A549 (cell line): ENCODE results near the gene CNTN2. TPM values are rescaled to one million over a fixed set of nuclear protein-coding genes. Genes with fewer than 3 reads are reported as not detected.

ENCODE experiments used
- ATAC-seq, 2 experiments: fragments of 200-7000 bp in 1 of 2; fragments of >200 bp in 1 of 2; cut with Nextera tagmentation in 1 of 2; cut with Tn5 transposase in 1 of 2; 3 replicates each; pipeline versions ENCODE4 v1.8.0 to v1.9.1; 2018 to 2020; ENCODE audit warnings: mild to moderate bottlenecking in 1 of 2, moderate library complexity in 1 of 2
- CTCF ChIA-PET: fragments of 300-600 bp; sonication (Branson Sonifier 250); formaldehyde crosslinking; extraction: SDS; loops from one replicate; lab custom pipeline; 2021; ENCODE audit warnings: antibody characterized with exemption, inconsistent platforms; lab: Yijun Ruan, JAX
- POLR2A ChIA-PET: fragments of 350-600 bp; formaldehyde crosslinking; extraction: SDS; loops from one replicate; lab custom pipeline; 2021; ENCODE audit warnings: antibody characterized with exemption, inconsistent platforms; lab: Yijun Ruan, JAX
- DNase-seq, 2 experiments: peaks; one replicate each; pipeline versions ENCODE4 v3.0.0 to v3.0.0-alpha.2; 2011 to 2016; ENCODE audit warnings: low read depth in 1 of 2, low spot score in 1 of 2
- FAIRE-seq: peaks from 2 replicates; lab custom pipeline; 2011; peaks lifted over from hg19 to GRCh38; lab: Jason Lieb, UNC
- H3K27ac ChIP-seq, 2 experiments: fragments of >200 bp; sonication (Bioruptor Twin); formaldehyde crosslinking; 3 replicates each; pipeline ENCODE4 v1.5.1; 2016 to 2017
- H3K4me1 ChIP-seq: fragments of >200 bp; sonication (Bioruptor Twin); formaldehyde crosslinking; 3 replicates; pipeline ENCODE4 v1.6.1; 2016
- H3K4me2 ChIP-seq: fragments of >200 bp; sonication (Bioruptor Twin); formaldehyde crosslinking; 3 replicates; pipeline ENCODE4 v1.6.1; 2016
- H3K4me3 ChIP-seq: fragments of >200 bp; sonication (Bioruptor Twin); formaldehyde crosslinking; 3 replicates; pipeline ENCODE4 v1.5.1; 2016
- H3K9me3 ChIP-seq: fragments of >200 bp; sonication (Bioruptor Twin); formaldehyde crosslinking; 3 replicates; pipeline ENCODE4 v1.6.1; 2016
- CBX2 ChIP-seq: fragments of 200-600 bp; sonication (generic); IDR thresholded peaks from 2 replicates; pipeline ENCODE4 v1.6.1; 2016; ENCODE audit warnings: low read depth, mild to moderate bottlenecking, borderline replicate concordance
- CBX8 ChIP-seq: fragments of 200-600 bp; sonication (generic); IDR thresholded peaks from 2 replicates; pipeline ENCODE4 v1.6.1; 2016
- EHF ChIP-seq: fragments of 250-450 bp; sonication (Bioruptor Pico); IDR thresholded peaks from 2 replicates; pipeline ENCODE4 v1.5.0; 2020; ENCODE audit warnings: mild to moderate bottlenecking
- FOXS1 ChIP-seq: fragments of 250-450 bp; sonication (Bioruptor Pico); IDR thresholded peaks from 2 replicates; pipeline ENCODE4 v1.5.0; 2020; ENCODE audit warnings: mild to moderate bottlenecking, moderate library complexity
- HDAC2 ChIP-seq: fragments of 200-600 bp; sonication (generic); IDR thresholded peaks from 2 replicates; pipeline ENCODE4 v1.6.1; 2016
- JUNB ChIP-seq: fragments of >200 bp; sonication (Bioruptor Twin); formaldehyde crosslinking; IDR thresholded peaks from 2 replicates; pipeline ENCODE4 v1.6.1; 2016
- NFE2L2 ChIP-seq: fragments of 150-350 bp; conservative IDR thresholded peaks from 2 replicates; pipeline ENCODE4 v1.6.1; 2014; ENCODE audit warnings: low read length
- POLR2AphosphoS2 ChIP-seq: conservative IDR thresholded peaks from 2 replicates; pipeline ENCODE4 v1.6.1; 2012; ENCODE audit warnings: low read length, improper control_type of control experiment, inconsistent platforms
- RCOR1 ChIP-seq: fragments of 150-350 bp; IDR thresholded peaks from 2 replicates; pipeline ENCODE4 v1.6.1; 2014; ENCODE audit warnings: antibody characterized with exemption, low read length, low read depth
- RFX5 ChIP-seq: fragments of 450-650 bp; IDR thresholded peaks from 2 replicates; pipeline ENCODE4 v1.7.1; 2014; ENCODE audit warnings: antibody characterized with exemption, mild to moderate bottlenecking, moderate library complexity
- SMC3 ChIP-seq: fragments of >200 bp; sonication (Bioruptor Twin); formaldehyde crosslinking; IDR thresholded peaks from 3 replicates; pipeline ENCODE4 v1.6.1; 2018; ENCODE audit warnings: inconsistent platforms
- SREBF2 ChIP-seq: fragments of 450-650 bp; IDR thresholded peaks from 2 replicates; pipeline ENCODE4 v1.6.1; 2014; ENCODE audit warnings: mild to moderate bottlenecking, moderate library complexity
- WGBS: methylation state at CpG from one replicate; pipeline ENCODE4 v1.1.6; 2017; ENCODE audit errors: missing lambda C conversion rate; 5-methylcytosine and 5-hydroxymethylcytosine counted together
- polyA plus RNA-seq, 4 experiments: library from polyadenylated mRNA; depleted of rRNA in 3 of 4; stranded (reverse); fragments of >200 nt; fragmentation: RNase III in 1 of 4; extraction: RNeasy Plus Mini Kit Qiagen cat#74134 plus additional on column Dnase treatment in 1 of 4; gene quantifications; 2 replicates in 3 of 4; 3 replicates in 1 of 4; pipeline ENCODE4 v1.2.3, GENCODE V29; 2011 to 2017
- TF ChIP-seq, protein P1 (sequence below): IDR thresholded peaks from 2 replicates; pipeline ENCODE4 v1.6.1; 2012
- TF ChIP-seq, protein P2 (sequence below): fragments of 250-450 bp; sonication (Bioruptor Pico); IDR thresholded peaks from 2 replicates; pipeline ENCODE4 v1.5.0; 2021; ENCODE audit warnings: mild to moderate bottlenecking, moderate library complexity, borderline replicate concordance
- TF ChIP-seq, protein P3 (sequence below): fragments of 250-450 bp; sonication (Bioruptor Pico); IDR thresholded peaks from 2 replicates; pipeline ENCODE4 v1.5.0; 2020; ENCODE audit warnings: low read depth, mild to moderate bottlenecking, moderate library complexity
- TF ChIP-seq, protein P4 (sequence below): fragments of 450-650 bp; IDR thresholded peaks from 2 replicates; pipeline ENCODE4 v1.6.1; 2014; ENCODE audit warnings: antibody characterized with exemption
- TF ChIP-seq, protein P5 (sequence below): fragments of 150-350 bp; IDR thresholded peaks from 2 replicates; pipeline ENCODE4 v1.6.1; 2014; ENCODE audit warnings: low read depth, mild to moderate bottlenecking, low read length
- TF ChIP-seq, protein P6 (sequence below): fragments of >200 bp; sonication (Bioruptor Twin); formaldehyde crosslinking; IDR thresholded peaks from 3 replicates; pipeline ENCODE4 v1.6.1; 2016

CNTN2 gene
- polyA plus RNA-seq, 2 of the 4 experiments (the other 2 are of a cell fraction), result not detected

DNA sequence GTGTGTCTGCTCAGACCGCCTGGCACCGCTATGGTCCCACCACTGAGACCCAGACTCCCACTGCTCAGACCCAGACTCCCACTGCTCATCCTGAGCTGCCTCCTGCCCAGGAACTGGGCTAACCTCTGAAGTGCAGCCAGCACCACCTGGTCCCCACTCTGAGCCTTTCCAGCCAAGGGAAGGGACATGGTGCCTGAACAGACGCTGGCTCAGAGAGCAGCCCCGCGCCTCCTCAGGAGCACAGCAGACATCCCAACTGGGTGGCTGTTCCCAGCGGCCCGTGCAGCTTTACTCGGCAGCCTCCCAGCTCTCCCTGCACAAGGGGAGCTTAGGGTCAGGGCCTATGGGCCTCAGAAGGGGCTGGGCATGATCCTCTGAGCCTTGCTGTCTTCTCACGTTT lies 27.8 kb upstream of the CNTN2 start:
- Histone ChIP-seq H3K27ac (no peak overlapping the region), H3K4me1 (no peaks in the 10 kb centered on the region), H3K4me2 (no peak overlapping the region), H3K9me3 (no peaks in the 10 kb centered on the region), H3K4me3 (no peak overlapping the region)
- DNase-seq (no peak), ATAC-seq (no peak), FAIRE-seq (no peak)
- TF ChIP-seq, protein P1, sequence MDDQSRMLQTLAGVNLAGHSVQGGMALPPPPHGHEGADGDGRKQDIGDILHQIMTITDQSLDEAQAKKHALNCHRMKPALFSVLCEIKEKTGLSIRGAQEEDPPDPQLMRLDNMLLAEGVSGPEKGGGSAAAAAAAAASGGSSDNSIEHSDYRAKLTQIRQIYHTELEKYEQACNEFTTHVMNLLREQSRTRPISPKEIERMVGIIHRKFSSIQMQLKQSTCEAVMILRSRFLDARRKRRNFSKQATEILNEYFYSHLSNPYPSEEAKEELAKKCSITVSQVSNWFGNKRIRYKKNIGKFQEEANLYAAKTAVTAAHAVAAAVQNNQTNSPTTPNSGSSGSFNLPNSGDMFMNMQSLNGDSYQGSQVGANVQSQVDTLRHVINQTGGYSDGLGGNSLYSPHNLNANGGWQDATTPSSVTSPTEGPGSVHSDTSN, result no peak
- TF ChIP-seq CBX2, result no peak
- TF ChIP-seq EHF (CRISPR knock-in tag), result no peak
- no peak for TF ChIP-seq SREBF2
- 8% methylated on average over 1 of the region's 9 CpGs for WGBS
- CTCF ChIA-PET, result interaction anchor here (0.6 to 4.0 kb wide), 4 partner anchors 26 to 106 kb away, joined by 3 to 15 read pairs (median 8); no protein-coding TSS in a partner anchor
- POLR2A ChIA-PET, result no interaction called here

DNA sequence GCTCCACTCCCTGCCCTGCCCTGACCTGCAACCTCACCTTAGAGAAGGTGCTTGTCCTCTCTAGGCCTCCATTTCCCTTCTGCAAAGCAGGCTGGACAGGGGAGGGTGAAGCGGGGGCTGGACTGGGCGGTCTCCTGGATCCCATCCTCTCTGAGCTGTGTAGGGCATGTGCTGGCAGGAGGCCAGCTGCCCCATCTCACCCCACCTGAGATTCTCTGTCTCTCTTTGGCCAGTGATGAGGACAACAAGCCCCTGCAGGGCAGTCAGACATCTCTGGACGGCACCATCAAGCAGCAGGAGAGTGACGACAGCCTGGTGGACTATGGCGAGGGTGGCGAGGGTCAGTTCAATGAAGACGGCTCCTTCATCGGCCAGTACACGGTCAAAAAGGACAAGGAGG lies 26.9 kb upstream of the CNTN2 start:
- Histone ChIP-seq H3K9me3 (no peaks in the 10 kb centered on the region), H3K4me1 (no peaks in the 10 kb centered on the region), H3K4me3 (no peak overlapping the region)
- POLR2A ChIA-PET, result no interaction called here
- WGBS, result 82% methylated on average over 9 of the region's 9 CpGs
- no peak for TF ChIP-seq RCOR1
- TF ChIP-seq JUNB, result no peak
- no peak for TF ChIP-seq SMC3
- TF ChIP-seq, protein P2, sequence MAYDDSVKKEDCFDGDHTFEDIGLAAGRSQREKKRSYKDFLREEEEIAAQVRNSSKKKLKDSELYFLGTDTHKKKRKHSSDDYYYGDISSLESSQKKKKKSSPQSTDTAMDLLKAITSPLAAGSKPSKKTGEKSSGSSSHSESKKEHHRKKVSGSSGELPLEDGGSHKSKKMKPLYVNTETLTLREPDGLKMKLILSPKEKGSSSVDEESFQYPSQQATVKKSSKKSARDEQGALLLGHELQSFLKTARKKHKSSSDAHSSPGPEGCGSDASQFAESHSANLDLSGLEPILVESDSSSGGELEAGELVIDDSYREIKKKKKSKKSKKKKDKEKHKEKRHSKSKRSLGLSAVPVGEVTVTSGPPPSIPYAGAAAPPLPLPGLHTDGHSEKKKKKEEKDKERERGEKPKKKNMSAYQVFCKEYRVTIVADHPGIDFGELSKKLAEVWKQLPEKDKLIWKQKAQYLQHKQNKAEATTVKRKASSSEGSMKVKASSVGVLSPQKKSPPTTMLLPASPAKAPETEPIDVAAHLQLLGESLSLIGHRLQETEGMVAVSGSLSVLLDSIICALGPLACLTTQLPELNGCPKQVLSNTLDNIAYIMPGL (CRISPR knock-in tag), result no peak
- no peak for TF ChIP-seq POLR2AphosphoS2
- TF ChIP-seq, protein P3, sequence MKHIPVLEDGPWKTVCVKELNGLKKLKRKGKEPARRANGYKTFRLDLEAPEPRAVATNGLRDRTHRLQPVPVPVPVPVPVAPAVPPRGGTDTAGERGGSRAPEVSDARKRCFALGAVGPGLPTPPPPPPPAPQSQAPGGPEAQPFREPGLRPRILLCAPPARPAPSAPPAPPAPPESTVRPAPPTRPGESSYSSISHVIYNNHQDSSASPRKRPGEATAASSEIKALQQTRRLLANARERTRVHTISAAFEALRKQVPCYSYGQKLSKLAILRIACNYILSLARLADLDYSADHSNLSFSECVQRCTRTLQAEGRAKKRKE (CRISPR knock-in tag), result no peak
- TF ChIP-seq RFX5, result no peak
- TF ChIP-seq, protein P4, sequence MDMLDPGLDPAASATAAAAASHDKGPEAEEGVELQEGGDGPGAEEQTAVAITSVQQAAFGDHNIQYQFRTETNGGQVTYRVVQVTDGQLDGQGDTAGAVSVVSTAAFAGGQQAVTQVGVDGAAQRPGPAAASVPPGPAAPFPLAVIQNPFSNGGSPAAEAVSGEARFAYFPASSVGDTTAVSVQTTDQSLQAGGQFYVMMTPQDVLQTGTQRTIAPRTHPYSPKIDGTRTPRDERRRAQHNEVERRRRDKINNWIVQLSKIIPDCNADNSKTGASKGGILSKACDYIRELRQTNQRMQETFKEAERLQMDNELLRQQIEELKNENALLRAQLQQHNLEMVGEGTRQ, result no peak
- TF ChIP-seq, protein P5, sequence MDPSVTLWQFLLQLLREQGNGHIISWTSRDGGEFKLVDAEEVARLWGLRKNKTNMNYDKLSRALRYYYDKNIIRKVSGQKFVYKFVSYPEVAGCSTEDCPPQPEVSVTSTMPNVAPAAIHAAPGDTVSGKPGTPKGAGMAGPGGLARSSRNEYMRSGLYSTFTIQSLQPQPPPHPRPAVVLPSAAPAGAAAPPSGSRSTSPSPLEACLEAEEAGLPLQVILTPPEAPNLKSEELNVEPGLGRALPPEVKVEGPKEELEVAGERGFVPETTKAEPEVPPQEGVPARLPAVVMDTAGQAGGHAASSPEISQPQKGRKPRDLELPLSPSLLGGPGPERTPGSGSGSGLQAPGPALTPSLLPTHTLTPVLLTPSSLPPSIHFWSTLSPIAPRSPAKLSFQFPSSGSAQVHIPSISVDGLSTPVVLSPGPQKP, result no peak
- TF ChIP-seq CBX8, result no peak
- TF ChIP-seq FOXS1 (CRISPR knock-in tag), result no peak
- TF ChIP-seq, protein P6, sequence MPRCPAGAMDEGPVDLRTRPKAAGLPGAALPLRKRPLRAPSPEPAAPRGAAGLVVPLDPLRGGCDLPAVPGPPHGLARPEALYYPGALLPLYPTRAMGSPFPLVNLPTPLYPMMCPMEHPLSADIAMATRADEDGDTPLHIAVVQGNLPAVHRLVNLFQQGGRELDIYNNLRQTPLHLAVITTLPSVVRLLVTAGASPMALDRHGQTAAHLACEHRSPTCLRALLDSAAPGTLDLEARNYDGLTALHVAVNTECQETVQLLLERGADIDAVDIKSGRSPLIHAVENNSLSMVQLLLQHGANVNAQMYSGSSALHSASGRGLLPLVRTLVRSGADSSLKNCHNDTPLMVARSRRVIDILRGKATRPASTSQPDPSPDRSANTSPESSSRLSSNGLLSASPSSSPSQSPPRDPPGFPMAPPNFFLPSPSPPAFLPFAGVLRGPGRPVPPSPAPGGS, result no peak
- no peak for TF ChIP-seq HDAC2
- TF ChIP-seq NFE2L2, result no peak
- TF ChIP-seq EHF (CRISPR knock-in tag), result no peak
- TF ChIP-seq, all 56 proteins: peak for 0
- ATAC-seq, result no peak
- FAIRE-seq, result no peak
- DNase-seq, result no peak
- H3K4me2 ChIP-seq, result no peak overlapping the region
- CTCF ChIA-PET, result interaction anchor here (4.0 kb wide), 1 partner anchor 46 kb away, joined by 15 read pairs; no protein-coding TSS in a partner anchor
- H3K27ac ChIP-seq, result no peak overlapping the region
